Muscle layer of duodenum (tissue), 2 donors: Measurements from ENCODE around the gene CYTL1.

Source experiments
- H3K27ac ChIP-seq: one replicate; pipeline ENCODE4 v1.7.0; 2013; ENCODE audit warnings: mild to moderate bottlenecking, low read length
- H3K27me3 ChIP-seq: one replicate; pipeline ENCODE4 v1.7.0; 2013; ENCODE audit warnings: low read depth, mild to moderate bottlenecking, control low read depth, low read length
- H3K36me3 ChIP-seq, 2 donors: one replicate each; pipeline ENCODE4 v1.7.0; 2013; ENCODE audit warnings: low read length in 2 of 2, control low read depth in 1 of 2, mild to moderate bottlenecking in 1 of 2; ENCODE audit not compliant: insufficient read depth in 2 of 2, control insufficient read depth in 1 of 2
- H3K4me1 ChIP-seq, 2 donors: one replicate each; pipeline ENCODE4 v1.7.0; 2013; ENCODE audit warnings: low read length in 2 of 2, mild to moderate bottlenecking in 2 of 2, control low read depth in 1 of 2, moderate library complexity in 1 of 2; ENCODE audit not compliant: insufficient read depth in 2 of 2, control insufficient read depth in 1 of 2
- H3K4me3 ChIP-seq, 2 donors: one replicate each; pipeline ENCODE4 v1.7.0; 2013; ENCODE audit warnings: low read length in 2 of 2, low read depth in 1 of 2, mild to moderate bottlenecking in 1 of 2
- H3K9me3 ChIP-seq, 2 donors: one replicate each; pipeline ENCODE4 v1.7.0; 2013; ENCODE audit warnings: low read length in 2 of 2, control low read depth in 1 of 2, mild to moderate bottlenecking in 1 of 2; ENCODE audit not compliant: control insufficient read depth in 1 of 2
- donor health status: healthy.

The CYTL1 gene

GRCh38 chr4:5032813-5033212 is 13.6 kb upstream of the CYTL1 start:
- Histone ChIP-seq H3K9me3 (no peaks in the 10 kb centered on the region), H3K4me3 (no peak overlapping the region), H3K36me3 (no peaks in the 10 kb centered on the region), H3K27me3 (no peaks in the 10 kb centered on the region), H3K27ac (no peak overlapping the region), H3K4me1 (peaks cover 10 to 27% of the 10 kb centered on the region in 2 donors)

GRCh38 chr4:5030927-5031326 is 11.7 kb upstream of the CYTL1 start:
- peaks cover 10 to 23% of the 10 kb centered on the region in 2 donors for H3K4me1 ChIP-seq

GRCh38 chr4:5030221-5030620 is 11.0 kb upstream of the CYTL1 start:
- peaks cover 10 to 21% of the 10 kb centered on the region in 2 donors for H3K4me1 ChIP-seq
- no peak overlapping the region for H3K4me3 ChIP-seq
- H3K36me3 ChIP-seq, result no peaks in the 10 kb centered on the region
- no peaks in the 10 kb centered on the region for H3K9me3 ChIP-seq
- H3K27me3 ChIP-seq, result no peaks in the 10 kb centered on the region
- H3K27ac ChIP-seq, result no peak overlapping the region

More at GRCh38 chr4:5030927-5031326, 11.7 kb upstream of the CYTL1 start:
- H3K27me3 ChIP-seq, result no peaks in the 10 kb centered on the region
- no peaks in the 10 kb centered on the region for H3K9me3 ChIP-seq
- no peak overlapping the region for H3K27ac ChIP-seq
- H3K36me3 ChIP-seq, result no peaks in the 10 kb centered on the region
- H3K4me3 ChIP-seq, result no peak overlapping the region

- no peaks in the 10 kb centered on the region for H3K9me3 ChIP-seq
- H3K27me3 ChIP-seq, result no peaks in the 10 kb centered on the region
- peaks cover 8 to 13% of the 10 kb centered on the region in 2 donors for H3K4me1 ChIP-seq
- no peak overlapping the region for H3K4me3 ChIP-seq
- no peak overlapping the region for H3K27ac ChIP-seq
- H3K36me3 ChIP-seq, result no peaks in the 10 kb centered on the region
Measured at GRCh38 chr4:5029447-5029846, 10.2 kb upstream of the CYTL1 start.

GRCh38 chr4:5028480-5028879 is 9.2 kb upstream of the CYTL1 start:
- Histone ChIP-seq H3K4me3 (no peak overlapping the region), H3K9me3 (no peaks in the 10 kb centered on the region), H3K27me3 (no peaks in the 10 kb centered on the region), H3K4me1 (peaks cover 0 to 4% of the 10 kb centered on the region in 2 donors), H3K27ac (no peak overlapping the region), H3K36me3 (no peaks in the 10 kb centered on the region)

GRCh38 chr4:5027346-5027745 is 8.1 kb upstream of the CYTL1 start:
- Histone ChIP-seq H3K4me3 (no peak overlapping the region), H3K27me3 (no peaks in the 10 kb centered on the region), H3K9me3 (no peaks in the 10 kb centered on the region), H3K36me3 (no peaks in the 10 kb centered on the region), H3K27ac (no peak overlapping the region), H3K4me1 (no peaks in the 10 kb centered on the region)

- Histone ChIP-seq H3K9me3 (no peaks in the 10 kb centered on the region), H3K4me1 (no peaks in the 10 kb centered on the region), H3K27ac (no peak overlapping the region), H3K27me3 (no peaks in the 10 kb centered on the region), H3K4me3 (no peak overlapping the region), H3K36me3 (no peaks in the 10 kb centered on the region)
Measured at GRCh38 chr4:5026371-5026770, 7.1 kb upstream of the CYTL1 start.

- Histone ChIP-seq H3K4me1 (peaks cover 0 to 3% of the 10 kb centered on the region in 2 donors), H3K4me3 (no peak overlapping the region), H3K27ac (no peak overlapping the region), H3K27me3 (no peaks in the 10 kb centered on the region), H3K9me3 (no peaks in the 10 kb centered on the region), H3K36me3 (no peaks in the 10 kb centered on the region)
Measured at GRCh38 chr4:5024673-5025072, 5.4 kb upstream of the CYTL1 start.

GRCh38 chr4:5021546-5021945 is 2.3 kb upstream of the CYTL1 start:
- no peaks in the 10 kb centered on the region for H3K27me3 ChIP-seq
- no peak overlapping the region for H3K4me3 ChIP-seq
- H3K27ac ChIP-seq, result no peak overlapping the region
- H3K4me1 ChIP-seq, result peaks cover 0 to 10% of the 10 kb centered on the region in 2 donors
- no peaks in the 10 kb centered on the region for H3K36me3 ChIP-seq
- H3K9me3 ChIP-seq, result no peaks in the 10 kb centered on the region

- Histone ChIP-seq H3K4me3 (no peak overlapping the region), H3K36me3 (no peaks in the 10 kb centered on the region), H3K27me3 (no peaks in the 10 kb centered on the region), H3K9me3 (no peaks in the 10 kb centered on the region), H3K27ac (no peak overlapping the region), H3K4me1 (peaks cover 0 to 10% of the 10 kb centered on the region in 2 donors)
Measured at GRCh38 chr4:5020341-5020740, 1.1 kb upstream of the CYTL1 start.

- H3K27ac ChIP-seq, result no peak overlapping the region
- H3K9me3 ChIP-seq, result no peaks in the 10 kb centered on the region
- H3K4me1 ChIP-seq, result peaks cover 0 to 10% of the 10 kb centered on the region in 2 donors
- H3K4me3 ChIP-seq, result no peak overlapping the region
- no peaks in the 10 kb centered on the region for H3K27me3 ChIP-seq
- H3K36me3 ChIP-seq, result no peaks in the 10 kb centered on the region
Measured at GRCh38 chr4:5019796-5020195, 538 bp upstream of the CYTL1 start.

- no peak overlapping the region for H3K4me3 ChIP-seq
- no peaks in the 10 kb centered on the region for H3K27me3 ChIP-seq
- H3K4me1 ChIP-seq, result peaks cover 0 to 10% of the 10 kb centered on the region in 2 donors
- H3K9me3 ChIP-seq, result no peaks in the 10 kb centered on the region
- H3K36me3 ChIP-seq, result no peaks in the 10 kb centered on the region
- H3K27ac ChIP-seq, result no peak overlapping the region
Measured at GRCh38 chr4:5018603-5019002, 655 bp downstream of the CYTL1 start.
